Fibroblast of lung (primary cell): ENCODE results near the gene DDX53. TPM values are rescaled to one million over a fixed set of nuclear protein-coding genes. Genes with fewer than 3 reads are reported as not detected.
A peak's percentile ranks its signal among the peaks of the same experiment; 100 is the strongest.

Experiments used
- DNase-seq, 2 donors: peaks; one replicate each; pipeline versions ENCODE4 v3.0.0 to v3.0.0-alpha.2; 2010; ENCODE audit warnings: low read depth in 2 of 2
- H2AFZ ChIP-seq: 2 replicates; pipeline ENCODE4 v1.5.1; 2012; ENCODE audit warnings: low read length, control low read depth, inconsistent platforms
- H3K27ac ChIP-seq: 2 replicates; pipeline ENCODE4 v1.5.1; 2011; ENCODE audit warnings: low read length, control low read depth; ENCODE audit not compliant: insufficient read depth
- H3K27me3 ChIP-seq: 2 replicates; pipeline ENCODE4 v1.5.1; 2011; ENCODE audit warnings: mild to moderate bottlenecking, low read length; ENCODE audit not compliant: control insufficient read depth, insufficient read depth
- H3K36me3 ChIP-seq: 2 replicates; pipeline ENCODE4 v1.5.1; 2011; ENCODE audit warnings: low read length; ENCODE audit not compliant: control insufficient read depth, insufficient read depth
- H3K4me1 ChIP-seq: 2 replicates; pipeline ENCODE4 v1.5.1; 2011; ENCODE audit warnings: low read length; ENCODE audit not compliant: control insufficient read depth, insufficient read depth; ENCODE audit errors: extremely low read depth
- H3K4me2 ChIP-seq: 2 replicates; pipeline ENCODE4 v1.5.1; 2011; ENCODE audit warnings: low read length, control low read depth; ENCODE audit not compliant: insufficient read depth; ENCODE audit errors: extremely low read depth
- H3K4me3 ChIP-seq, 4 experiments: fragments of 200-600 bp in 1 of 4; sonication (generic) in 1 of 4; replicated peaks in 1 of 4; 2 replicates each; pipeline ENCODE4 v1.5.1; 2011 to 2016; ENCODE audit warnings: low read length in 4 of 4, low read depth in 3 of 4, mild to moderate bottlenecking in 3 of 4, control low read depth in 2 of 4, inconsistent platforms in 1 of 4, mixed read lengths in 1 of 4; ENCODE audit not compliant: insufficient read depth in 1 of 4; ENCODE audit errors: control extremely low read depth in 1 of 4
- H3K79me2 ChIP-seq: 2 replicates; pipeline ENCODE4 v1.5.1; 2012; ENCODE audit warnings: mild to moderate bottlenecking, low read length, inconsistent platforms; ENCODE audit not compliant: control insufficient read depth, insufficient read depth
- H3K9ac ChIP-seq: 2 replicates; pipeline ENCODE4 v1.5.1; 2011; ENCODE audit warnings: mild to moderate bottlenecking, low read length, control low read depth; ENCODE audit not compliant: insufficient read depth
- H3K9me3 ChIP-seq: 2 replicates; pipeline ENCODE4 v1.5.1; 2012; ENCODE audit warnings: low read depth, low read length; ENCODE audit not compliant: control insufficient read depth, insufficient read depth
- H4K20me1 ChIP-seq: 2 replicates; pipeline ENCODE4 v1.5.1; 2011; ENCODE audit warnings: low read length; ENCODE audit not compliant: control insufficient read depth, insufficient read depth; ENCODE audit errors: extremely low read depth
- CTCF ChIP-seq, 2 donors: IDR thresholded peaks in 1 of 2; conservative IDR thresholded peaks in 1 of 2; 1 replicate in 1 of 2; 2 replicates in 1 of 2; pipeline ENCODE4 v1.5.1; 2011 to 2012; ENCODE audit warnings: low read length in 2 of 2, control low read depth in 1 of 2, inconsistent platforms in 1 of 2, low read depth in 1 of 2, mild to moderate bottlenecking in 1 of 2
- EZH2 ChIP-seq: IDR thresholded peaks from 2 replicates; pipeline ENCODE4 v1.5.1; 2012; ENCODE audit warnings: low read length, control low read depth, mild to moderate bottlenecking; ENCODE audit errors: missing control alignments
- polyA plus RNA-seq, 2 donors: library from polyadenylated mRNA; depleted of rRNA in 1 of 2; stranded (reverse) in 1 of 2; unstranded in 1 of 2; fragments of >200 nt; gene quantifications; 2 replicates each; pipeline ENCODE4 v1.2.1, GENCODE V29; 2011 to 2012; ENCODE audit warnings: missing spikeins in 1 of 2
- total RNA-seq: library from RNA; depleted of rRNA; stranded (reverse); fragments of >200 nt; gene quantifications from 2 replicates; pipeline ENCODE4 v1.2.1, GENCODE V29; 2014

The DDX53 gene
- total and polyA plus RNA-seq, 2 donors (not counting 1 experiment from before 2014, with no cell fraction given), result not detected

GRCh38 chrX:23031600-23031999, 31.8 kb downstream of the DDX53 start:
- no peaks in the 10 kb centered on the region for H3K27me3 ChIP-seq
- no peaks in the 10 kb centered on the region for H3K79me2 ChIP-seq
- H4K20me1 ChIP-seq, result no peaks in the 10 kb centered on the region
- H3K36me3 ChIP-seq, result no peaks in the 10 kb centered on the region
- no peak overlapping the region for H3K27ac ChIP-seq
- no peak overlapping the region for H3K4me2 ChIP-seq
- no peak overlapping the region for H3K4me3 ChIP-seq
- H3K4me1 ChIP-seq, result no peaks in the 10 kb centered on the region
- H3K9ac ChIP-seq, result no peak overlapping the region
- TF ChIP-seq CTCF (conservative IDR thresholded peaks at IDR 0.05 in 1 of 2, IDR thresholded peaks at IDR 0.05 in 1 of 2; ENCODE audit: low read depth in 1 of 2, low read length in 2 of 2) (no peak), EZH2 (no peak)
- H3K9me3 ChIP-seq, result no peaks in the 10 kb centered on the region
- DNase-seq, result no peak
- no peak overlapping the region for H2AFZ ChIP-seq

- no peak overlapping the region for H2AFZ ChIP-seq
- no peak for DNase-seq
- TF ChIP-seq EZH2 (no peak), CTCF (conservative IDR thresholded peaks at IDR 0.05 in 1 of 2, IDR thresholded peaks at IDR 0.05 in 1 of 2; ENCODE audit: low read depth in 1 of 2, low read length in 2 of 2) (no peak)
- no peaks in the 10 kb centered on the region for H3K79me2 ChIP-seq
- no peaks in the 10 kb centered on the region for H3K4me1 ChIP-seq
- no peak overlapping the region for H3K9ac ChIP-seq
- no peaks in the 10 kb centered on the region for H3K9me3 ChIP-seq
- H3K4me2 ChIP-seq, result no peak overlapping the region
- no peak overlapping the region for H3K4me3 ChIP-seq
- H4K20me1 ChIP-seq, result no peaks in the 10 kb centered on the region
- no peak overlapping the region for H3K27ac ChIP-seq
- no peaks in the 10 kb centered on the region for H3K27me3 ChIP-seq
- no peaks in the 10 kb centered on the region for H3K36me3 ChIP-seq
These were observed 35.7 kb downstream of the DDX53 start for GRCh38 chrX:23035493-23035892.

- Histone ChIP-seq H3K4me3 (no peak overlapping the region), H3K4me1 (no peaks in the 10 kb centered on the region), H3K27ac (no peak overlapping the region), H3K4me2 (no peak overlapping the region), H3K79me2 (no peaks in the 10 kb centered on the region), H3K9ac (no peak overlapping the region), H2AFZ (no peak overlapping the region), H4K20me1 (no peaks in the 10 kb centered on the region), H3K9me3 (no peaks in the 10 kb centered on the region), H3K27me3 (no peaks in the 10 kb centered on the region), H3K36me3 (no peaks in the 10 kb centered on the region)
- TF ChIP-seq EZH2, result no peak
- no peak for TF ChIP-seq CTCF (conservative IDR thresholded peaks at IDR 0.05 in 1 of 2, IDR thresholded peaks at IDR 0.05 in 1 of 2; ENCODE audit: low read depth in 1 of 2, low read length in 2 of 2)
- peak; percentile 0 to 5 for DNase-seq
These were observed 46.7 kb downstream of the DDX53 start for GRCh38 chrX:23046443-23046842.
